ENCODE data around the gene ZBTB7C. TPM values are rescaled to one million over a fixed set of nuclear protein-coding genes. Genes with fewer than 3 reads are reported as not detected.
A peak's percentile ranks its signal among the peaks of the same experiment; 100 is the strongest.

Gene ZBTB7C
- total RNA-seq, 1 donor from 2014 or later, result 0.57 TPM

DNA sequence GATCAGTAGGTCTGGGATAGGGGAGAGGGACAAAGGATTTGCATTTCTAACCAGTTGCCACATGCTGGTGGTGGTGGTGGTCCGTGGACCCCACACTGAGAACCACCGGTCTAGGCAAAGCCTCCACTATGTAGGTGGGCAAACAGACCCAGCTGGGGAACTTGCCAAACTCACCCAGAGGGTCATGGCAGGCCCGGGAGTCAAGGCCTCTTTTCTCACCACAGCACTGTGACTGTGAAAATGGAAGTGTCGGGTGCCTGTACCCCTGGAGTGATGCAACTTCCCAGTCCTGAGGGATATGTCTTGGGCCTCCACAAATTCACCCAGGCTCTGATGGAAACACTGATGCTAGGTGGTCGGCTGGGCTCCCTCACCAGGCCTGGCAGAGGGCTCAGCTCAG is 377.5 kb downstream of the ZBTB7C start:
- TF ChIP-seq, protein P1, sequence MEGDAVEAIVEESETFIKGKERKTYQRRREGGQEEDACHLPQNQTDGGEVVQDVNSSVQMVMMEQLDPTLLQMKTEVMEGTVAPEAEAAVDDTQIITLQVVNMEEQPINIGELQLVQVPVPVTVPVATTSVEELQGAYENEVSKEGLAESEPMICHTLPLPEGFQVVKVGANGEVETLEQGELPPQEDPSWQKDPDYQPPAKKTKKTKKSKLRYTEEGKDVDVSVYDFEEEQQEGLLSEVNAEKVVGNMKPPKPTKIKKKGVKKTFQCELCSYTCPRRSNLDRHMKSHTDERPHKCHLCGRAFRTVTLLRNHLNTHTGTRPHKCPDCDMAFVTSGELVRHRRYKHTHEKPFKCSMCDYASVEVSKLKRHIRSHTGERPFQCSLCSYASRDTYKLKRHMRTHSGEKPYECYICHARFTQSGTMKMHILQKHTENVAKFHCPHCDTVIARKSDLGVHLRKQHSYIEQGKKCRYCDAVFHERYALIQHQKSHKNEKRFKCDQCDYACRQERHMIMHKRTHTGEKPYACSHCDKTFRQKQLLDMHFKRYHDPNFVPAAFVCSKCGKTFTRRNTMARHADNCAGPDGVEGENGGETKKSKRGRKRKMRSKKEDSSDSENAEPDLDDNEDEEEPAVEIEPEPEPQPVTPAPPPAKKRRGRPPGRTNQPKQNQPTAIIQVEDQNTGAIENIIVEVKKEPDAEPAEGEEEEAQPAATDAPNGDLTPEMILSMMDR (IDR thresholded peaks at IDR 0.05; ENCODE audit: unreplicated experiment), result no peak
- no peak for DNase-seq (ENCODE audit: low spot score, unreplicated experiment)
- H3K36me3 Mint-ChIP-seq (ENCODE audit: insufficient read depth), result no peaks in the 10 kb centered on the region
- H3K4me1 Mint-ChIP-seq (ENCODE audit: low read depth), result no peaks in the 10 kb centered on the region
- no peaks in the 10 kb centered on the region for H3K9me3 Mint-ChIP-seq (ENCODE audit: low read depth)
- no peak overlapping the region for H3K27ac Mint-ChIP-seq
- no peak overlapping the region for H3K4me3 Mint-ChIP-seq (ENCODE audit: low read depth)
- H3K27me3 Mint-ChIP-seq, result peaks cover 11% of the 10 kb centered on the region

DNA sequence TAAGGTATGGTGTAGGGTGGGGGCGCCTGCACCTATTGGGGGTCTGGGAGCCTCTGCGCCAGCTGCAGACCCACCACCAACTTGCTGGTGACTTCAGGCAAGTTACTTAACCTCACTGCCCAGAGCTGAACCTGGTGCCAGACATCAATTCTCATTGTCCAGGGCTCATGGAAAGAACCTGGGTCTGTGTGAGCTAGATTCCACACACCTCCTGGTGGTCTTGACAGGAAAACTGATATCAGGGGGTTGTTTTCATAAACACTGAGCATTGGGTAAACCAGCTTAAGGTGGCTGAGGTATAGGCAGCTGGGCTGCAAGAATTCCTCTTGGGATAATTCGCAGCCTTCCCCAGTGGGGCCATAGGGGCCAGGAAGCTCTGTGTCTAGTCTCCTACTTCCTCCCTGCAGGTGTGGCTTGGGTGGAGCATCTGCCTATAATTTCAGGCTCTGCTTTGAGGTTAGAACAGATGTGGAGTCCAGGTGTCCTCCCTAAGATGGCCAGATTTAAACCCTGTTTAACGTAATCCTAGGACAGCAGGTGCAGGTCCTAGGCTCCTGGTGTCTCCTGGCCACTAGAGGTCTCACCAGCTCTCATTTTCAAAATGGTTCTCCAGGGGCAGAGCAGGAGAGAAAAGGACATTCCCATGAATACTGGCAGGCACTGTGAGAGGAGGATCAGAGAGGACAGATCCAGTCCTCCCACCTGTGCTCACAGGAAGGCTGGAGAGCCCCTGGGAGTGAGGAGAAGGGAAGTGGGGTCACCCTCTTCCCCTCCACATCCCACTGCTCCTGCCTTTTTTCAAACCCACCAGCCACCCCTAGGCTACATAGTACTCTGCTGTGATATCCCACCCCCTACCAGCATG is 378.3 kb downstream of the ZBTB7C start:
- H3K4me3 Mint-ChIP-seq (ENCODE audit: low read depth), result no peak overlapping the region
- H3K9me3 Mint-ChIP-seq (ENCODE audit: low read depth), result no peaks in the 10 kb centered on the region
- no peaks in the 10 kb centered on the region for H3K4me1 Mint-ChIP-seq (ENCODE audit: low read depth)
- TF ChIP-seq, protein P1 (IDR thresholded peaks at IDR 0.05; ENCODE audit: unreplicated experiment), result peak; percentile 83
- no peaks in the 10 kb centered on the region for H3K36me3 Mint-ChIP-seq (ENCODE audit: insufficient read depth)
- peak; percentile 44 for DNase-seq (ENCODE audit: low spot score, unreplicated experiment)
- H3K27me3 Mint-ChIP-seq, result peaks cover 9% of the 10 kb centered on the region
- no peak overlapping the region for H3K27ac Mint-ChIP-seq

DNA sequence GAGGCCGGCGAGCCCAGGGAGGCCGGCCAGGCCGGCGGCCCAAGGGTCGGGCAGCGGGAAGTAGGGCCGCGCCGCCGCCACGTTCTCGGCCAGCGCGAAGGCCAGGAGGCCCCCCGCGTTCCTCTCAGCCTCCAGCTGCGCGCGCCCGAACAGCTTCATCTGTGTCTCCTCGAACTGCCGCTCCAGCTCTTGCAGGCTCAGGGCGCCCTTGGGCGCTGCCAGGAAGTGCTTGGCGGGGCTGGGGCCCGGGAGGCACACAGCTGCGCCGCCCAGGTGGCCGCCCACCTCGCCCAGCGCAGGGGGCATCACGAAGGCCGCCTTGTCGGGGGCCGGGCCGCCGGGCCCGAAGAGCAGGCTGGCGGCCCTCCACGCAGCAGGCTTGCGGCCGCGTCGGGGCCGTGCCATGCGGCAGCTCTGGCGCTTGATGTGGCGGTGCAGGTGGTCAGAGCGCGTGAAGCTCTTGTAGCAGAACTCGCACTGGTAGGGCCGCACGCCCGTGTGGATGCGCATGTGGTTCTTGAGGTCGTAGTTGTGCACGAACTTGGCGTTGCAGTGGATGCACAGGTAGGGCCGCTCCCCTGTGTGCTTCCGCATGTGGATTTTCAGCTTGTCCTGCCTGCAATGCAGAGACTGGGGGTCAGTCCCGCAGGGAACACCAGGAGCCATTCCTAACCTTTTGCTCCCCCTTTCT is 379.7 kb downstream of the ZBTB7C start:
- H3K27ac Mint-ChIP-seq, result no peak overlapping the region
- H3K36me3 Mint-ChIP-seq (ENCODE audit: insufficient read depth), result no peaks in the 10 kb centered on the region
- no peaks in the 10 kb centered on the region for H3K9me3 Mint-ChIP-seq (ENCODE audit: low read depth)
- no peak overlapping the region for H3K4me3 Mint-ChIP-seq (ENCODE audit: low read depth)
- H3K27me3 Mint-ChIP-seq, result peaks cover 14% of the 10 kb centered on the region
- DNase-seq (ENCODE audit: low spot score, unreplicated experiment), result no peak
- H3K4me1 Mint-ChIP-seq (ENCODE audit: low read depth), result no peaks in the 10 kb centered on the region
- TF ChIP-seq, protein P1 (IDR thresholded peaks at IDR 0.05; ENCODE audit: unreplicated experiment), result no peak

GRCh38 chr18:48028696-48029095 is 380.5 kb downstream of the ZBTB7C start:
- no peaks in the 10 kb centered on the region for H3K36me3 Mint-ChIP-seq (ENCODE audit: insufficient read depth)
- peaks cover 16% of the 10 kb centered on the region for H3K27me3 Mint-ChIP-seq
- no peak for DNase-seq (ENCODE audit: low spot score, unreplicated experiment)
- H3K4me3 Mint-ChIP-seq (ENCODE audit: low read depth), result no peak overlapping the region
- H3K9me3 Mint-ChIP-seq (ENCODE audit: low read depth), result no peaks in the 10 kb centered on the region
- no peaks in the 10 kb centered on the region for H3K4me1 Mint-ChIP-seq (ENCODE audit: low read depth)
- TF ChIP-seq, protein P1 (IDR thresholded peaks at IDR 0.05; ENCODE audit: unreplicated experiment), result no peak
- no peak overlapping the region for H3K27ac Mint-ChIP-seq

- TF ChIP-seq, protein P1 (IDR thresholded peaks at IDR 0.05; ENCODE audit: unreplicated experiment), result peak; percentile 14
- Mint-ChIP-seq H3K9me3 (ENCODE audit: low read depth) (no peaks in the 10 kb centered on the region), H3K4me3 (ENCODE audit: low read depth) (no peak overlapping the region), H3K4me1 (ENCODE audit: low read depth) (no peaks in the 10 kb centered on the region), H3K36me3 (ENCODE audit: insufficient read depth) (no peaks in the 10 kb centered on the region), H3K27me3 (peaks cover 18% of the 10 kb centered on the region), H3K27ac (no peak overlapping the region)
- no peak for DNase-seq (ENCODE audit: low spot score, unreplicated experiment)
These were observed 381.1 kb downstream of the ZBTB7C start for GRCh38 chr18:48028081-48028480.

Data from progenitor cell of endocrine pancreas (in vitro differentiated cells).